GM19351 (cell line): ENCODE data around the gene GALNT17.

Experiments used
- ATAC-seq: cut with Tn5 transposase; IDR thresholded peaks from one replicate; pipeline ENCODE4 v1.9.1; 2021; ENCODE audit warnings: mild to moderate bottlenecking, moderate library complexity; ENCODE audit not compliant: unreplicated experiment

The GALNT17 gene

DNA sequence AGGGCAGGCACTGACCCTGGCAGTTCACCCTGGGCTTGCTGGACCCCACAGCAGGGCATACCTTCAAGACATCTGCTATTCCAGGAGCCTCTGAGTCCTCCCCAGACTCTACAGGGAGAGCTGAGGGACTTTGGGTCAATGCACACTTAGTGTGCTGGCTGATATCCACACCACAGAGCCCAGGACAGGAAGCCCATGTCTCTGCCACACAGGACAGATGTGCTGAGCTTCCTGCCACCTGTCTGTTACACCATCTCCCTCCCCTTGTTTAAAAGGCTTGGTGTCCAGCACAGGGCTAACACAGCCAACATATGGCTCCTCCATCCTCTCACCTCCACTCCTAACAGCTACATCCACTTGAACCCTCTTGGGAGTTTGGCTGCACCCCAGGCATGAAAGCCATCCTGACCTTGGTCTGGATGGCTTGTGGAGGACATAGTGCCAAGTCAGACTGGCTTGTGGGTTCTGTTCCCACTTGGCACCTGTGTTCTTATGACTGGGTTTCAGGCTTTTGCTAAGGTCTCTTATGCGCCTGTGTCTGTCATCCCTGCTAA lies 529.8 kb downstream of the GALNT17 start:
- ATAC-seq = no peak

DNA sequence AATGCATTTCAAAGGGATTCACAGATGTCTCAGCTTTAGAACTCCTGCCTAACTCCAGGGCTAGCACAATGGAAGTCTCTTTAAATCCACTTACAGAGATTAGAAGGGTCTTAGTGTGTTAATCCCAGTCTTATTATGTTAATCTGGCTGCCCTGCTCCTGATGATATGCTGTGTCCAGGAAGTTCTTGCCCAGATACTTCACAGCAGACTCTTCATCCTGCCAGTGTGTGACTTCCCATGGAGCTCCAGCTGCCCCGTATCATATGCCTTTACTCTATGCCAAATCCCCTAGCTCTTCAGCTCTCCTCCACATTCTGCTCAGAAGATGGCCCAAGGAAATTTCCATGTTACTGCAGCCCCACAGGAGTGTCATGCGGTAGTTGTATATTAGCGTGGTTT lies 533.8 kb downstream of the GALNT17 start:
- ATAC-seq = no peak

DNA sequence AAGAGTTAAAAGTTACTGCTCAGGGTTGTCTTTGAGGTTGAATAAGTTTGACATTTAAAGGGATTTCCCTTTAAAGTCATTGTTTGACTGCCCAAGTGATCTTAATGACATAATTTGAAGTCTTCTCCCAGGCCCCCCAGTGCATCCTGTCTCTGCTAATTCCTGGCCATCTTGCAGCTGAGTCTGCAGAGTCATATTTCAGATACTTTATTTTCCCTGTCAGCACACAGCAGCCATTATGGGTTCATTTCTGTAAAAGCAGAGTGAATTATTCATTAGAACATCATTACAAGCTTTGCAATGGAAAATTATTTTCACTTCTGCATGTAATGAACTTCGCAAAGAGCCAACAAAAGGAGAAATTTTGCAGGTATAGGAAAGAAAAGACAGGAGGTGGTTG lies 536.6 kb downstream of the GALNT17 start:
- no peak for ATAC-seq

DNA sequence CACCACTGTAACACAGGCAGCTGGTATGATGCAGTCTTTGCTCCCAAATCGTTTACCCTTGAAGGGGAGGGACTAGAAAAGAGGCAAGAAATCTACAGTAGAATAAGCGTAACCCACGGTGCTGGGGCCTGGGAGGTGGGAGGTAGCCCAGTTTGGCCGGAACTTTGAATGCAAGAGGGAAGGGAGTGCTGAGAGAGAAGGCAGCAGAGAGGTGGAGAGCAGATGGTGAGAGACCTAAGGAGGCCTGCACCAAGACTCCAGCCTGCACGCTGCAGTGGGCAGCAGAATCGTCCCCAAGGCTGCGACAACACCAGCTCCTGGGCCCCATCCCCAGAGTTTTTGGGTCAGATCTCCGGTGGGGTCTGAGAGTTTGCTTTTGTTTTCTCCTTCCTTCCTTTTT lies 547.5 kb downstream of the GALNT17 start:
- ATAC-seq = no peak

DNA sequence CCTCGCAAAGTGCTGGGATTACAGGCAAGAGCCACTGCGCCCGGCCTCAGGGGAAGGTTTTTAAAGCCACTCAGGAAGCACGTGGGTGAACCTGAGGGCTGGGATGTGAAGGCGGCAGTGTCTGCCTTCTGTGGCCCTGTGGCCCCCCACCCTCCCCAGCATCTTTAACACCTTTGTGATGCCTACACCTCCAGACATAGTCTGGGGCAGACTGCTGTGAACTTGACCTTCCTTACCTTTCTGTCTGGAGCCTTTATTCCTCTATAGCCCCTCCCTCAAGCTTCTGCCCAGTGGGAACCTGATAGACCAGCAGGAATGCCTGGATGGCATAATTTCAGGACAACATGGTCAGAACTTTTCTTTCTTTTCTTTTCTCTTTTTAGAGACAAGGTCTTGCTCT lies 550.2 kb downstream of the GALNT17 start:
- no peak for ATAC-seq

DNA sequence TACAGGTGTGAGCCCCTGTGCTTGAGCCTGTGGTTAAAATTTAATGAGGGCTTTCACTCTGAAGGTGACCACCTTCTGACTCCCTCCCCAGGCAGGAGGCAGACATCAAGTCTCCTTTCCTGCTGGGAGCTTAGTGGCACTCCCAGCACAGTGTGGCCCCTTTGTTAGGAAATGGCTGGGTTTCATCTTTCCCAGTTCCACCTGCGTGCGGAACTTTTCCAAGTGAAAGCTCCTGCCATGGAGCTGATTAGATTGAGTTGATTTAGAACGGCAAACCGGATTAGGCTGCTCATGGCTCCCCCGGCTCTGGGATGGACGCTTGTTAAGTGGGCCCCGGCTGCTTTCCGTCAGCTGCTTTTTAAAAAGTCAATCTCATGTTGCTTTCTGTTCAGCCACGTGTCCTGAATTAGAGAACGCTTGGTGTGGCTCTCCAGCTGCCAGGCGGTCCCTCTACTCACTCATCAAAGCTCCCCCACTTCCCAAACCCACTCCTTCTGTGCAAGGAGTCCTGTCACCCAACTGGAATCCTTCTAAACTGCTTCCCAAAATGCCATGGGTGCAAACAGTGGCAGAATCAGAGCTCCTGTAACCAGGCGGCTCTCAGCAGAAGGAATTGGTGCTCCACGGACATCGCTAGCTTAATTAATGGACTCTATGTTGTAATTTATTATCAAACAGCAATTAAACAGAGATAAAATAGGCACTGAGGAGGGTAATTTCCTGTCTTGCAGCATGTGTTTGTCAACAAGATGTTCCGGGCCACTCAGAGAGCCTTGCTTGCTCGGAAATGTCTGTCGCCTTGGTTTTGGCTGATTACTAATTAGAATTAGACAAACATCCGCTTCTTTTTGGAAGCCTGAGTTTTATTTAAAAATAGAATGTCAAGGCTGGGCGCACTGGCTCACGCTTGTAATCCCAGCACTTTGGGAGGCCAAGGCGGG lies 551.2 kb downstream of the GALNT17 start:
- no peak for ATAC-seq

DNA sequence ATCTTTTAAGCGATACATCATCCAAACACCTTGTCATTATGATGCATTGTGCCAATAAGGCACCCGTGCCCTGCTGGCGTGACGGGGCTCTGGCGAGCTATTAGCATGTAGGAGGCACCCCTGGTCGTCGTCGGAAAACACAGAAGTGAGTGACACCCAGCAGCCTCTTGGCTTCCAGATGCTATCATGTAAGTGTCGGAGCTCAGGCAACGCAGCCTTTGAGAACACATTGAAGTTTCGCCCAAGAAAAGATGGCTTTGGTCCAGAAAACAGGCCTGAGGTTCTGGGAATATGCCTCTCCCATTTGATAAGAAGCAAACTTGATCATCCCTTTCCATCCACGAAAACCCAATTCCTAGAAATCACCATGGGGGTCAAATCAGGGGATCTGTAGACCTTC lies 555.3 kb downstream of the GALNT17 start:
- ATAC-seq = no peak

DNA sequence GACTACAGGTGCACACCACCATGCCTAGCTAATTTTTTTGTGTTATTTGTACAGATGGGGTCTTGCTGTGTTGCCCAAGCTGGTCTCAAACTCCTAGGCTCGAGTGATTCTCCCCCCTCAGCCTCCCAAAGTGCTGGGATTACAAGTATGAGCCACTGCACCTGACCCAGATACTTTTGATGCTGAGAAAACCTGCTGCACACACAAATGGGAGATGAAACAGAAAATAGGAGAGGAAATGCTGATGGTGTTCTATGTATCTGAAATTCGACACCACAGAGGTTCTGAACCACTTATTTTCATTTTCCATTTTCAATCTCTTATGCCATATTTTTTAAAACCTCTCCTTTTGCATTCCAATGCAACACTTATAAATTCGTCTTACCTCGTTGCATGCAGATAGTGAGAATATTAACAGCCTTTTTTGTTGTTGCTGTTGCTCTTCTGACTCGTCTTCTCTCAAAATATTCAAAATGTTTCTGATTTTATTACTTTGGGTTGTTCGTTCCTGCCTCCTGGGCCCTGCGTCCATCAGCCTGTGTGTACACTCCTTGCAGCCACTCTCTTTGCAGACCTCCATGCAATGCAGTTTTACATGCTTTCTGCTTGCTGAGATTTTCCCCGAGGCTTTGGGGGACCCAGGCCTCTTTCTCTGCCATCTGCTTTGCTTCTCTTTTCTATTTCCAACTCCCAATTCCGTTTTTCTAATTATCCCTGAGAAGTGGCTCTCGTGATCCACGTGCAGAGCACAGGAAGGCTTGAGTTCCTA lies 556.1 kb downstream of the GALNT17 start:
- ATAC-seq = no peak

DNA sequence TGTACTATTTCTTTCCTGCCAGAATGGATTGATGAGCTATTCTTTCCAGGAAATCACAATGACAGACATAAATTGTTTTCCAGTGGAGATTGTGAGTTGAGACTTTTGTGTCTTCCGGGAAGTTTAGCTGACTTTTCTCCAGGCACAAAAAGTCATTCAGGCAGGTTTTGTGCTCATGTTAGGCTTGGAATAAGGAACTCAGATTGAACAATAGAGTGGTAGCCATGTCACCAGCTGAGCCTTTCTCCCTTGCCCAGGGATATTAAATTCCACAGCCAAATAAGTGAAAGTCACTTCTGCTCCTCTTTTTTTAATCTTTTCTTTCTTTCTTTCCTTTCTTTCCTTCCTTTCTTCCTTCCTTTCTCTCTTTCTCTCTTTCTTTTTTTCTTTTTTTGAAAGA lies 559.6 kb downstream of the GALNT17 start:
- no peak for ATAC-seq

DNA sequence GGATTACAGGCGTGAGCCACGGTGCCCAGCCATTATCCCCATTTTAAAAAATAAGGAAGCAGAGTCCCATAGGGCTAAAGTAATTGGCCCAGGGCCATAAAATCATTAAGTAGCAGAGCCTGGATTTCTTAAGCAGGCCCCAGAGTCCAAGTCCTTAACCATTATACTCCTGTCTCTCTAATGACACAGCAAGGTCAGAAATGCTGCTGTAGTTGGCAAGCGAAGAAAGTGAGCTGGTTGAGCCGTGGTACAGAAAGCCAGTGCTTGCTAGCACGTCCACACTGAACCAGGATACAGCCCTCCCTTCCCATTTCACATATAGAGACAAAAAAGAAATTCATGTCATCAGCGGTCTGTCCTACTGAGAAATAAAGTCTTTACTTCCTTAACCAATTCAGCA lies 562.7 kb downstream of the GALNT17 start:
- no peak for ATAC-seq

DNA sequence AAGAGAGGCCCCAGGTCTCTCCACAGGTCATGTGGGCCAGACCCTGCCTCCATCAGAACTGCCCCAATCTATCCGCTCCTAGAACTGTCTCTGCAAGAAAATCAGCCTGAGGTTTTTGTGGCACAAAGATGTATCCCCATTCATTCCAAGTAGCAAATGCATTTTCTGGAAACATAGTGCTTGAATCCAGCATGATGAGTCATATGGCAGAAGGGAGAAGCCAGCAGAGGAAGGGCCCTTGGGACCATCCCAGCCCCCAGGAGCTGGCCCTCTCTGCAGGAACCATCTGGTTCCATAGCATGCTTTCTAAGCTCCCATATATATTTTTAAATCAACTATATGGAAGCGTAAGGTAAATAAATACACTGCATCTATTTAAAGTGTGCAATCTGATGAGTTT lies 563.2 kb downstream of the GALNT17 start:
- no peak for ATAC-seq

DNA sequence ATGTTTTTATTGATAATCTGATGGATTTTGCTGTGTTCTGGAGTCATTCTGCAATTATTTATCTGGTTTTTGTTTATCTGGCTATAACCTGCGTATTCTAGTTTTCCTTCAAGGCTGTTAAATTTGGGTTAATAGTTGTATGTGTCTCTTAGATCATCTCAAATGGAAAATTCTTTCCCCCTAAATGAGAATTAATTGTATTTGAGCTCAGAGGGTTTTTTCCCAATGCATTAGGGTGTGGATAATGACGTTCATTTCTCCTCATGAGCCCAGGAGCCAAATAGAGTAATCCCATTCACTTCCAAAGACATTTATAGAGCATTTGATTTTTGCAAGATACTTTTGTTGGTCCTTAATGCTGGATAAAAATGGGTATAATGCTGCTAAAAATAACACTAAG lies 564.6 kb downstream of the GALNT17 start:
- no peak for ATAC-seq

DNA sequence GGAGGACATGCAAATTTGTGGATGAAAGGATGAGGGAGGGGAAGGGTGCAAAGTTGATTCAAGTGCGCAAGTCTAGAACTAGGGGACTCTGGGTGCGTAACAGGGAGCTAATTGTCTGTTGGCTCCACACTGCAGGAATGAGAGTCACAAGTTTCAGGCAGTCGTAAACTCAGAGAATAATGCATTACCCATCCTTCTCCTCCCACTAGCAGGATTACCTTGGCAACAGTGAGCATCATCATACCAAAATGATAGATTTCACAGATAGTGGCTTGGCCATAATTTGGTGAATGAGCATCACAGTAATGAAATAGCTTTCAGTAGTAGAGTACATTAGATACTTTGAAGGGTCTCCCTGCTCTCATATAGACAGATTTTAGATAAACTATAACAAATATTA lies 565.5 kb downstream of the GALNT17 start:
- no peak for ATAC-seq

DNA sequence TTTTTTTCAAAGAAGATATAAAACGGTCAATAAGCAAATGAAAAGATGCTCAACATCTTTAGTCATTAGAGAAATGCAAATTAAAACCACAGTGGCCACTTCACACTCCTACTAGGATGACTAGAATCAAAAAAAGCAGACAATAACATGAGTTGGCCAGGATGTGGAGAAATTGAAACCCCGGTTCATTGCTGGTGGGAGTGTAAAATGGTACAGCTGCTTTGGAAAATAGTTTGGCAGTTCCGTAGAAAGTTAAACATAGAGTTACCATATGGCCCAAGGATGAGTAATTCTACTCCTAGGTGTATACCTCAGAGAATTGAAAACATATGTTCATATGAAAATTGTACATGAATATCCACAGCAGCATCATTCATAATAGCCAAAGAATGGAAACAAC lies 573.3 kb downstream of the GALNT17 start:
- no peak for ATAC-seq

DNA sequence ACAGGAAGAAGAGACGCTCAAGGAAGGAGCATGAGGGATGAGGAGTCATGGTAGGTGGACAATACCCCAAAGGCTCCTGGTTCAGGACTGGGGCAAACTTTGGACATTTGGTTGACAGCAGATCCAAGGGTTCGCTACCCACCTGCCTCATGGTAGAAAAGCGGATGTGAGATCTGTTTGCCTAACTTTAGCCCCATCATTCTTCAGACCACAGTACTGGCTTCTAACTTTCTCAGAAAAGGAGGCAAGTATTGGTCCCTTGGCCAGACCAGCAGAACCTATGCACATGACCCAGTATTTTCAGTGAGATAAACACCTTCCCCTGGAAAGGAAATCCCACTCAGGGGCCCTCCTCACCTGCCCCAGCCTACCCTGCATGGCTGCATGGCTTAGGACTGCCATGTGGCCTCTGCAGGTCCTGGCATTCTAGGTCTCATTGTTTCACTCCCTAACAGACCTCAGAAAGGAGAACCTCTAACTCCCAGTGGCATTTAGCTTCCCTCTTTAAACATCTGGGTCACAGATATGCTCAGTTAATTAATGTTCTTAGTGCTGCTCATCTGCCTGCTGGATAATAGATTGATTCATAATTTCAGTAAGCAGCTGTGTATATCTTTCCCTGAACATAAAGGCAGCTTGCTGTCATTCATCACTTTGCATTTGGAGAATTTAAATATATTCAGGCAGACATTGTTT lies 574.1 kb downstream of the GALNT17 start:
- no peak for ATAC-seq

DNA sequence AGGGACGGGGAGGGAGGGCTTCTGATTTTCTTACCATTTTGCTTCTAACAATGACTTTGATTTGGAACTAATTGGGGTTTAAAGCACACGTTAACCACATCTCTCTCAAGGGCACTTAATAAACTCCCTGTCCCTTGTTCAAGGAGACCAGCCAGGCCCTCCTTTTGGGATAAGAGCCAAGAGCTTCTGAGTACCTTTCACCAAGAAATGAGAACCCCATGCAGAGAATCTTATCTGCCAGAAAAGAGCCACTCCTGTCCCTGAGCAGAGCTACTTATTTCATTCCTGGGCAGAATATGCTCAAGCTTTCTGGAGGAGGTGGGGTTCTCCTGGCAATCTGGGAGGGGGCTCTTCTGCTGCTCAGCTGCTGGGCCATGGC lies 574.6 kb downstream of the GALNT17 start:
- ATAC-seq = no peak

DNA sequence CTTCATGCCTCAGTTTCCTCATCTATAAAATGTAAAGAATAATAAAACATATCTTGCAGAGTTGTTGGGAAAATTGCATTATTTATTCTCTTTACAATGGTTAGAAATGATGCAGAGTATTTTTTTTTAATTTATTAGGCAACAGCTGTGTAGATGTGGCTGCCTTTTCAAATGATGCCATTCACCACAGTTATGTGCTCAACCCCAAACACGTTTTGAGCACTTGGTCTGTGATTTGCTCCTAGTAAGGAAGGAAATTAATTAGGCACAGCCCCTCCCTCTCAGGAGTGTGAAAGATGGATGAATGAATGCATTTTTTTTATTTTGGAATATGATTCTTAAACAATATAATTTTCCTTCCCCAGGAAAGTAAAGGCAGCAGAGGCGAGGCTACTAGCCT lies 575.1 kb downstream of the GALNT17 start:
- no peak for ATAC-seq

DNA sequence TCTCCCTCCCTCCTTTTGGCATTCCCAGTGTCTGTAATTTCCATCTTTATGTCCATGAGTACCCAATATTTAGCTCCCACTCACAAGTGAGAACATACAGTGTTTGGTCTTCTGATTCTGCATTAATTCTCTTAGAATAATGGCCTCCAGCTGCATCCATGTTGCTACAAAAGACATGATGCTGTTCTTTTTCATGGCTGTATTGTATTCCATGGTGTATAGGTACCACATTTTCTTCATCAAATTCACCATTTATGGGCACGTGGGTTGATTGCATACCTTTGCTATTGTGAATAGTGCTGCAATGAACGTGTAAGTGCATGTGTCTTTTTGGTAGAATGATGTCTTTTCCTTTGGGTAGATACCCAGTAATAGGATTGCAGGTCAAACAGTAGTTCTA lies 576.8 kb downstream of the GALNT17 start:
- no peak for ATAC-seq

DNA sequence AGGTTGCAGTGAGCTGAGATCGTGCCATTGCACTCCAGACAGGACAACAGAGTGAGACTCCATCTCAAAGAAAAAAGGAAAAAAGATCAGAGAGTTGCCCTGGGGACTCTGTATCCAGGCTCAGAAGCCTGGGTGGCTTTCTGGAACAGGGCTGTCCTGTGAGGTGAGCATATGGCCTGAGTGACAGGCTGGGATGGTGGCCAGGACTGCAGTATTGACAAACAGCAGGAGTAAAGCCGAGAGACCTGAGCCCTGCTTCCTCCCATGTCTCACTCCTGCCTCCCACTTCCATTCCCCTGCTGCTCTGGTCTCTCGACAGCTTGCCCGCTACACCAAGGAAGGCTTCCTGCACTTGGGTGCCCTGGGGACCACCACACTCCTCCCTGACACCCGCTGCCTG lies 578.5 kb downstream of the GALNT17 start:
- ATAC-seq = no peak

DNA sequence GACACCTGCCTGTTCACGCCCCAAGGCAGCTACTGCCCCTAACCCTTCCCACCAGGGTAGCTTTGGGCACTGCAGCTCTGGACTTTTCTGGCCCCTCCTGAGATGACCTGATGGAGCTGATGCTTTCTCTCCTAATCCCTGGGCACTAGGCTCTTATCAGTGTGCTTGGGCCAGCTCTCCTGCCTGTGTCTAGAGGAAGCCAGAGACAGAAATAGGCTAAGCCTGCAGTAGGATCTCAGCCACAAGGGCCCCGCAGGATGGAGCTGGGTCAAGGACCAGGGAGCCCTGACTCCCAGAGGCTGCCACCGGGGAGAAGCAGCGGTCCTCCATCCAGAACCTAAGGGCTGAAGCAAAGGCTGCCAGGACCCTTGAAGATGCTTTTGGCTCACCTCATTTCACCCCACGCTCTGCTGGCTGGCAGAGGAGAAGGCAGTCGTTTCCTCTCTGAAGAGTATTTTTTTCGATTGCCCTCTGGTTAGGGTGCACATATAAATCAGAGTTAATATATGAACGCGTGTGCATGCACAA lies 580.8 kb downstream of the GALNT17 start:
- no peak for ATAC-seq

DNA sequence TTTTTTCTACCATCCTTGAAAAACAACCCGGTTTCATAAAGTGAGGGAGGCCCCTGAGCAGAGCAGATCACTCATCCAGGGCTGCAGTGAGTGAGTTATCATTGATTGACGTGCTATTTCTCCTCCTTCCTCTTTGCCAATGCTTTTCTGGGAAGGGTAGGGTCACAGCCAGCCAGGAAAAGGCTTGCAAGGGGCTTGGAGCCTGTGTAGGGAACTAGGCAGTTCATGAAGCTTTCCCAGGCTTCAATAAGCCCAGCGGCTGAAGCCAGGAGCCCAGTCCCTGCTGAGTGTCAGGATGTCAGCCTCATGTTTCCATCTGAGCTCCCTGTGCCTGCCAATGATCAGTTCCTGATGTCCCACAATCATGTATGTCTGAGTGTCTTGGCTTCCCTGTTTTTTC lies 584.7 kb downstream of the GALNT17 start:
- ATAC-seq = no peak
